Sigmoid colon (tissue), 4 donors: ENCODE data around the gene TMC2.

Source experiments
- POLR2A ChIP-seq, 2 donors: fragments of 450-650 bp; IDR thresholded peaks; one replicate each; pipeline ENCODE4 v1.6.1; 2016; ENCODE audit warnings: antibody characterized with exemption in 2 of 2, mild to moderate bottlenecking in 2 of 2, moderate library complexity in 2 of 2
- POLR2AphosphoS5 ChIP-seq, 4 donors: sonication (generic); formaldehyde crosslinking; IDR thresholded peaks; one replicate each; pipeline ENCODE4 v1.6.1; 2017; ENCODE audit warnings: antibody characterized with exemption in 4 of 4
- TF ChIP-seq, protein P1 (sequence below), 4 experiments: fragments of 450-650 bp in 3 of 4; fragments of 200-600 bp in 1 of 4; IDR thresholded peaks; one replicate each; pipeline ENCODE4 v1.5.1; 2016 to 2019; ENCODE audit warnings: antibody characterized with exemption in 4 of 4, mild to moderate bottlenecking in 3 of 4, moderate library complexity in 2 of 4

DNA sequence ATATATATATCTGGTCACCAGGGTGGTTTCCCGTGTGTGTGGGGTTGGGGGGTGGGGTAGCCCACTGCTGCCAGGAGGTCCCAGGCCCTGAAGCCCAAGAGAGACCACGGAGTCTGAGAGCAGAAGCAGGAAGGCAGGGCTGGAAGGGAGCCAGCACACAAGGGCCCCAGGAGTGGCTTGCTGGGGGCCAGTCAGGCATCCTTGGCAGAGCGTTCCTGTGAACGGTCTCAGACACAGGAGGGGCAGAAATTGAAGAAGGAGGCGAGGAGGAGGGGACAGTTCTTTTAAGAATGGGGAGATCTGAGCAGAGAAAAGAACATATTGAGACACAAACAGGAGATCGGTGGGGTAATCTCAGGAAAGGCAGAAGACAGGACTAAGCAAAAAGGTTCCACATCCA is 154.3 kb downstream of the TMC2 start:
- TF ChIP-seq POLR2A (IDR thresholded peaks at IDR 0.05) (no peak), POLR2AphosphoS5 (IDR thresholded peaks at IDR 0.05) (no peak)
- TF ChIP-seq, protein P1, sequence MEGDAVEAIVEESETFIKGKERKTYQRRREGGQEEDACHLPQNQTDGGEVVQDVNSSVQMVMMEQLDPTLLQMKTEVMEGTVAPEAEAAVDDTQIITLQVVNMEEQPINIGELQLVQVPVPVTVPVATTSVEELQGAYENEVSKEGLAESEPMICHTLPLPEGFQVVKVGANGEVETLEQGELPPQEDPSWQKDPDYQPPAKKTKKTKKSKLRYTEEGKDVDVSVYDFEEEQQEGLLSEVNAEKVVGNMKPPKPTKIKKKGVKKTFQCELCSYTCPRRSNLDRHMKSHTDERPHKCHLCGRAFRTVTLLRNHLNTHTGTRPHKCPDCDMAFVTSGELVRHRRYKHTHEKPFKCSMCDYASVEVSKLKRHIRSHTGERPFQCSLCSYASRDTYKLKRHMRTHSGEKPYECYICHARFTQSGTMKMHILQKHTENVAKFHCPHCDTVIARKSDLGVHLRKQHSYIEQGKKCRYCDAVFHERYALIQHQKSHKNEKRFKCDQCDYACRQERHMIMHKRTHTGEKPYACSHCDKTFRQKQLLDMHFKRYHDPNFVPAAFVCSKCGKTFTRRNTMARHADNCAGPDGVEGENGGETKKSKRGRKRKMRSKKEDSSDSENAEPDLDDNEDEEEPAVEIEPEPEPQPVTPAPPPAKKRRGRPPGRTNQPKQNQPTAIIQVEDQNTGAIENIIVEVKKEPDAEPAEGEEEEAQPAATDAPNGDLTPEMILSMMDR (IDR thresholded peaks at IDR 0.05), result no peak
